Measurements from ENCODE around the gene NTRK3.

Gene NTRK3

GRCh38 chr15:87858651-87859050 lies 397.9 kb downstream of the NTRK3 start:
- Histone ChIP-seq H3K4me1 (ENCODE audit: insufficient read depth, poor library complexity, severe bottlenecking) (no peaks in the 10 kb centered on the region), H3K9me3 (ENCODE audit: severe bottlenecking) (no peaks in the 10 kb centered on the region), H3K27ac (ENCODE audit: poor library complexity, severe bottlenecking) (no peak overlapping the region), H3K27me3 (ENCODE audit: insufficient read depth, poor library complexity, severe bottlenecking) (peaks cover 6% of the 10 kb centered on the region), H3K36me3 (ENCODE audit: low read depth) (no peaks in the 10 kb centered on the region), H3K4me3 (ENCODE audit: severe bottlenecking) (no peak overlapping the region)
- ATAC-seq (ENCODE audit: low read depth) (no peak), DNase-seq (ENCODE audit: low spot score) (no peak)
- TF ChIP-seq CTCF (IDR thresholded peaks at IDR 0.05; ENCODE audit: poor library complexity, severe bottlenecking), result no peak

- no peak for ATAC-seq (ENCODE audit: low read depth)
- no peak for TF ChIP-seq CTCF (IDR thresholded peaks at IDR 0.05; ENCODE audit: poor library complexity, severe bottlenecking)
These were observed 405.0 kb downstream of the NTRK3 start for GRCh38 chr15:87851497-87851896.

GRCh38 chr15:87850916-87851315 lies 405.6 kb downstream of the NTRK3 start:
- H3K4me1 ChIP-seq (ENCODE audit: insufficient read depth, poor library complexity, severe bottlenecking), result no peaks in the 10 kb centered on the region
- no peak for TF ChIP-seq CTCF (IDR thresholded peaks at IDR 0.05; ENCODE audit: poor library complexity, severe bottlenecking)
- H3K9me3 ChIP-seq (ENCODE audit: severe bottlenecking), result no peaks in the 10 kb centered on the region
- H3K27ac ChIP-seq (ENCODE audit: poor library complexity, severe bottlenecking), result no peak overlapping the region
- DNase-seq (ENCODE audit: low spot score), result no peak
- no peaks in the 10 kb centered on the region for H3K27me3 ChIP-seq (ENCODE audit: insufficient read depth, poor library complexity, severe bottlenecking)
- no peak for ATAC-seq (ENCODE audit: low read depth)
- no peak overlapping the region for H3K4me3 ChIP-seq (ENCODE audit: severe bottlenecking)
- H3K36me3 ChIP-seq (ENCODE audit: low read depth), result no peaks in the 10 kb centered on the region

More at GRCh38 chr15:87851497-87851896, 405.0 kb downstream of the NTRK3 start:
- no peak overlapping the region for H3K27ac ChIP-seq (ENCODE audit: poor library complexity, severe bottlenecking)
- no peaks in the 10 kb centered on the region for H3K36me3 ChIP-seq (ENCODE audit: low read depth)
- H3K9me3 ChIP-seq (ENCODE audit: severe bottlenecking), result no peaks in the 10 kb centered on the region
- H3K27me3 ChIP-seq (ENCODE audit: insufficient read depth, poor library complexity, severe bottlenecking), result no peaks in the 10 kb centered on the region
- DNase-seq (ENCODE audit: low spot score), result no peak
- H3K4me3 ChIP-seq (ENCODE audit: severe bottlenecking), result no peak overlapping the region
- H3K4me1 ChIP-seq (ENCODE audit: insufficient read depth, poor library complexity, severe bottlenecking), result no peaks in the 10 kb centered on the region

GRCh38 chr15:87849181-87849580 lies 407.4 kb downstream of the NTRK3 start:
- Histone ChIP-seq H3K9me3 (ENCODE audit: severe bottlenecking) (no peaks in the 10 kb centered on the region), H3K4me3 (ENCODE audit: severe bottlenecking) (no peak overlapping the region), H3K27me3 (ENCODE audit: insufficient read depth, poor library complexity, severe bottlenecking) (no peaks in the 10 kb centered on the region), H3K4me1 (ENCODE audit: insufficient read depth, poor library complexity, severe bottlenecking) (no peaks in the 10 kb centered on the region), H3K36me3 (ENCODE audit: low read depth) (no peaks in the 10 kb centered on the region), H3K27ac (ENCODE audit: poor library complexity, severe bottlenecking) (no peak overlapping the region)
- ATAC-seq (ENCODE audit: low read depth), result no peak
- no peak for TF ChIP-seq CTCF (IDR thresholded peaks at IDR 0.05; ENCODE audit: poor library complexity, severe bottlenecking)
- DNase-seq (ENCODE audit: low spot score), result no peak

- no peak overlapping the region for H3K27ac ChIP-seq (ENCODE audit: poor library complexity, severe bottlenecking)
- DNase-seq (ENCODE audit: low spot score) (no peak), ATAC-seq (ENCODE audit: low read depth) (no peak)
- H3K36me3 ChIP-seq (ENCODE audit: low read depth), result no peaks in the 10 kb centered on the region
- no peak for TF ChIP-seq CTCF (IDR thresholded peaks at IDR 0.05; ENCODE audit: poor library complexity, severe bottlenecking)
- H3K4me3 ChIP-seq (ENCODE audit: severe bottlenecking), result no peak overlapping the region
- no peaks in the 10 kb centered on the region for H3K27me3 ChIP-seq (ENCODE audit: insufficient read depth, poor library complexity, severe bottlenecking)
- no peaks in the 10 kb centered on the region for H3K4me1 ChIP-seq (ENCODE audit: insufficient read depth, poor library complexity, severe bottlenecking)
- no peaks in the 10 kb centered on the region for H3K9me3 ChIP-seq (ENCODE audit: severe bottlenecking)
These were observed 408.5 kb downstream of the NTRK3 start for GRCh38 chr15:87848012-87848411.

Data from RWPE2 (cell line).